HG03064 (cell line): Measurements from ENCODE around the gene U2AF2.

Source experiments
- ATAC-seq: cut with Tn5 transposase; IDR thresholded peaks from one replicate; pipeline ENCODE4 v1.9.1; 2021; ENCODE audit warnings: low read depth; ENCODE audit not compliant: unreplicated experiment

U2AF2 gene

DNA sequence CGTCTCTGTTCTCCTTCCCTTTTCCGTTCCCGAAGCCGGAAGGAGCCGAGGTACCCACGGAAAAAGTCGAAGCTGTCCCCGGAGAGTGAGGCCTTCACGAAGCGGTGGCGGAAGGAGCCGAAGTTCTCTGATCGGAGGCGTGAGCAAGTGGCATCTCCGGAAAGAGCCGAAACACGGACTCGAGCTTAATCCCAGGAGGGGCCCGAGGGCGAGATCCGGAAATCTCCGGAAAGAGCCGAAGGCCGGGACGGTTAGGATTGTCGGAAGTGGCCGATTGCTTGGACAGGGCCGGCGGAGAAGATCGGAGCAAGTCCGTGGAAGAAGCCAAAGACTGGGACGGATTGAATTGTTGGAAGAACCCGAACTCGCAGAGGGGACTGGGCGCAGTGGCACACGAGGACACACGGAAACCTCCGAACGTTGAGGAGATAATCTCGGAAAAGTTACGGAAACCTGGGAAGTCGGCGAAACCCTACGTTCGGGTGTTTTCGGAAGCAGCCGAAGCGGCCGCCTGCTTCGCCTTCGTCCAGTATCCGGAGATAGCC is 440 bp upstream of the U2AF2 start:
- ATAC-seq, result peak; percentile 54

DNA sequence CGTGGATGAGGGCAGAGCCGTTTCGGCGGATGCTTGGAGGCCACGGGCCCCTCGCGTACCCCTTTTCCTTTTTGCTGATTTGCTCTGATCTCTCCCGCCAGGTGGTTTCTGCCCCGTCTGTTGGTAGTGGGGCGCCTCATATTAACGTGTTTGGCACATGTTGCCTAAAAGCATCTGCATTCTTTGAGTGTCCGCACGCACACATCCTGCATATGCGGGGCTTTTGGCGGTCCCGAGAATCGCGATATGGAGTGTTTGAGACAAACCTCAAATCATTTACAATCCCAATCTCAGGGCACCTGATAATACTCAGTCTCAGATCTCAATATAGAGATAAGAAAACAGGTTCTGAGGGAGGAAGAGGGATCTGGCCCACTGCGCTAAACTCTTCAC is 809 bp downstream of the U2AF2 start:
- ATAC-seq, result no peak

DNA sequence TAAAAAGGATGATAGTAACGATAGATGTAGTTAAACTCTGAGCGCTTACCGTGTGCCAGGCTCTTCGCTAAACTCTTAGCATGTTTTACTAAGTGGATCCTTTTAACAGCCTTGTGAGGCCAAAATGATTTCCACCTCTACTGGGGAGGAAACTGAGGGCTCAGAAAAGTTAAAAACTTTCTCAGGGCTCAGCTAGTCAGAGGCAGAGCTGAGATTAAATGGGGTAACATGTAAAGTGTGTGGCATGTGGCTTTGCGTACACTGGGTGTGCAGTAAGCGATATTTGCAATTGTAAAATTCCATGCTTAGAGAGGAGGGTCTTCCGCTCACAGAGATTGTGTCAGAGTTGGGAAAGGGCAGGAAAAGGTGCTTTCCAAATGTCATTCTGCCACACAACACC is 1.7 kb downstream of the U2AF2 start:
- no peak for ATAC-seq

DNA sequence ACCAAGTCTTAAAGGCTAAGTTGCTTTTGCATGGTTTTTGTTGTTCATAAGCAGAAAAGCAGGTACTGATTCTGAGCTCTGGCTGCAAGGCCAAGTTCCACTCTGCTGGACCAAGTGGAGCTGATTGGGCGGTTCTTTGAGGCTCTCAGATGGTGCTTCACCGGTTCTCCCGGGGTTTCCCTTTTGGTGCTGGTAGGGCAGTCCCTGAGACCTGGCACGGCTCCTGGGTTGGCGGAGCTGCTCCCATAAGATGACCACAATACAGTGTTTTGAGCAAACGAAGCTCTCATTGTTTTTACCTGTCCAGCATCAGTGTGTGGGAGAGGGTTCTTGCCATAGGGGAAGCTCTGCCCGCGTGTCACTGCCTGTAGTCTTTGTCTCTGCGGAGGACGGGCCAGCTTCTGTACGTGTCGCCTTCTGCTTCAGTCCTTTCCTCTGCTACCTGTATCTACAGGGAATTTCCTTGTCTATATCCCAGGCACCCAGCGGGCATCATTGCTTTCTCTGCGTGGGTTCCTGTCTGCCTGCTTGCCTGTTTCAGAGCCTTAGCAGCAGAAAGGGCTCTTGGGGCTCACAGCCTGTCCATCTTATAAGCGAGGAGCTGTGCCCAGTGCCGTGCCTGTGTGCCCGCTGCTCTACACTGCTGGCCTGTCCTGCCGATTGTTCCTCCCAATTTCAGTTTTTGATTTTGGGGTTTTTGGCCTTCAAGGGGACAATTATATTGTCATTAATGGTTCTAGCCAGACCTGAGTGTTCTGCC is 2.3 kb downstream of the U2AF2 start:
- no peak for ATAC-seq

- ATAC-seq, result no peak
Measured at GRCh38 chr19:55658846-55659459, 4.1 kb downstream of the U2AF2 start.

DNA sequence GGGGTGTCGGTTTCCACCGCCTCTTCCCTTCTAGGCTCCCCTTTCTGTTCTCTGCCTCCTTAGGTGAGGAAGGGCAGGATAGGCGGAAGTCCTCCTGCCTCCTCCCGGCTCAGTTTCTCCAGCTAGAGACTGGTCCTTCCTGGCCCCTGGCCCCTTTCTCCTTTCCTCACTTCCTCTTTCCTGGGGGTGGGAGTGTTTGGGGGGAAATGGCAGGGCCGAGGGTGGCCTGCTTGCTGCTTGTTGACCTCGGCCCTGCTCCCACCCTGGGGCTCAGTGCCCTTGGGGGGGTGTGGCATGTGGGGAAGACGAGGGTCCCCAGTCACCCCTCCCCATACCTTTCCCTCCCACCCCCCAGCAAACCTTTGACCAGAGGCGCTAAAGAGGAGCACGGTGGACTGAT is 5.0 kb downstream of the U2AF2 start:
- no peak for ATAC-seq

DNA sequence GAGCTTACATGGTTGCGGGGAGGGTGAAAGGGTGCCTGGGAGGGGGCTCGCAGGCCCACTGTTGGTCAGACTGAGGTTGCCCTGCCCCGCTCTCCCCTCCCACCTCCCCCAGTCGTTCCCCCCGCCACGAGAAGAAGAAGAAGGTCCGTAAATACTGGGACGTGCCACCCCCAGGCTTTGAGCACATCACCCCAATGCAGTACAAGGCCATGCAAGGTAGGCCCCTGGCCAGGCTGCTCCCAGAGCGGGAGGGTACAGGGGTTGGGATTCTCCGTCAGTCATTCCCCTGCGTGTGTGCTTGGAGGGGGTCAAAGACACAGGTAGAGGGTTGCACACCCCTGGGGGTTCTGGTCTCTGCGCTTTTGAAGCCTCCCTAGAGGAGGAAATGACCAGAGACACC is 5.6 kb downstream of the U2AF2 start:
- ATAC-seq, result no peak

DNA sequence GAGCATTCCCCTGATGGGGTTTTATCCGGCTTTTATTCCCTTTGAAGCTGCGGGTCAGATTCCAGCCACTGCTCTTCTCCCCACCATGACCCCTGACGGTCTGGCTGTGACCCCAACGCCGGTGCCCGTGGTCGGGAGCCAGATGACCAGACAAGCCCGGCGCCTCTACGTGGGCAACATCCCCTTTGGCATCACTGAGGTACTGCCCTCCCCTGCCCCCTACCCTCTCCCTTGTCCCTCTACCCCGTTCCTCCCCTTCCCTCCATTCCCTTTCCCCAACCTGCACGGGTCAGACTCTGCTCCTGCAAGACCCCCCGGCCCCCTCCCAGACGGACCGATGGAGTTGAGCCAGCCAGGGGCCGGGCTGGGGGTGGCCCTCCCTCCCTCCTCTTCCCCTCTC is 6.2 kb downstream of the U2AF2 start:
- no peak for ATAC-seq

DNA sequence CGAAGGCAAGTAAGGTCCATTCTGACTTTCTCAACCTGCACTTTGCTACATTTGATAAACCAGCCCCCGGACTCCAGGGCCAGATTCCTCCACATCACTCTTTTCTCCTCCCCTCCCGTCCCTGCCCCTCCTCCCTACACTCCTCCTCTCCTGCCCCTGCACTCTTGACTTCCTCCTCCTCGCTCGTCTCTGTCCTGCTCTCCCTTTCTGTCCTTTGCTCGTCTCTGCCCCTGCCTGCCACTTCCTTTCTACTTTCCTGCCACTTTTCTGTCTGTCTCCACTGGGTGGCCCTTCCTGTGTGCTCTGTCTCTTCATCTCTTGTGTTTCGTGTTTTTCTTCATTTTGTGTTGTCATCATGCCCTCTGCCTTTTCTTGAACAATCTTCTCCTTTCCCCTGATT is 7.0 kb downstream of the U2AF2 start:
- ATAC-seq, result no peak

- ATAC-seq, result no peak
Measured at GRCh38 chr19:55663846-55664536, 9.2 kb downstream of the U2AF2 start.

GRCh38 chr19:55666343-55667005 is 11.6 kb downstream of the U2AF2 start:
- no peak for ATAC-seq

DNA sequence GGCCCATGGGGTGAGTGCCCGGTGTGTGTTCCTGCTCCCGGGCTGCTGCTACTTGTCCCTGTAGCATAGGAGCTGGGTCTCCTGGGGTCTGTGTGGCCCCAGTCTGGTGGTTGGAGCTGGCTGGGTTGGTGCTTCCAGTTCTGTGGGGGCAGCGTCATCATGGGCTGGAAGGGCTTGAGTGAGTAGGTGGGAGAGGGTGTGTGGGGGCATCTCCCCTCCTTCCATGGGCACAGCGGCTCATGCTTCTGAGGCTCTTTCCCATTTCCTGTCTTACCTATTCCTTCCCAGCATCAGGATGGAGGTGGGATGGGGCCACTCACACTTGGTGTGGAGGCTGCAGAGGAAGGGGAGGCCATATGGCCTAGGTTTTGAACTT is 12.2 kb downstream of the U2AF2 start:
- ATAC-seq, result no peak

DNA sequence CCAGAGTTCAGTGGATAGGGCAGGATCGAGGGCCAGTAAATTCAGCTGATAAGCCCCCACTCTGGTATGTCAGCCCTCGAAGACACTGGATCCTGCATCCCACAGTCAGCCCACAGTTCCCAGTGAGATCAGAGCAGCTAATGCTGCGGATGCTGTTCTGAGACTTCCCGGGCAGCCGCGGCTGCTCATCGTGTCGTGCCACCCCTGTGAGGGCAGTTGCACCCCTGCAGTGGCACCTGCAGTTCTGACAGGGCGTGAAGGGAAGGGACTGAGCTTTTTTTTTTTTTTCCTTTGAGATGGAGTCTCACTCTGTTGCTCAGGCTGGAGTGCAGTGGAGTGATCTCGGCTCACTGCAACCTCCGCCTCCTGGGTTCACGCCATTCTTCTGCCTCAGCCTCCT is 12.7 kb downstream of the U2AF2 start:
- no peak for ATAC-seq

GRCh38 chr19:55667958-55668357 is 13.1 kb downstream of the U2AF2 start:
- ATAC-seq, result no peak

GRCh38 chr19:55668603-55669348 is 13.9 kb downstream of the U2AF2 start:
- ATAC-seq, result no peak

DNA sequence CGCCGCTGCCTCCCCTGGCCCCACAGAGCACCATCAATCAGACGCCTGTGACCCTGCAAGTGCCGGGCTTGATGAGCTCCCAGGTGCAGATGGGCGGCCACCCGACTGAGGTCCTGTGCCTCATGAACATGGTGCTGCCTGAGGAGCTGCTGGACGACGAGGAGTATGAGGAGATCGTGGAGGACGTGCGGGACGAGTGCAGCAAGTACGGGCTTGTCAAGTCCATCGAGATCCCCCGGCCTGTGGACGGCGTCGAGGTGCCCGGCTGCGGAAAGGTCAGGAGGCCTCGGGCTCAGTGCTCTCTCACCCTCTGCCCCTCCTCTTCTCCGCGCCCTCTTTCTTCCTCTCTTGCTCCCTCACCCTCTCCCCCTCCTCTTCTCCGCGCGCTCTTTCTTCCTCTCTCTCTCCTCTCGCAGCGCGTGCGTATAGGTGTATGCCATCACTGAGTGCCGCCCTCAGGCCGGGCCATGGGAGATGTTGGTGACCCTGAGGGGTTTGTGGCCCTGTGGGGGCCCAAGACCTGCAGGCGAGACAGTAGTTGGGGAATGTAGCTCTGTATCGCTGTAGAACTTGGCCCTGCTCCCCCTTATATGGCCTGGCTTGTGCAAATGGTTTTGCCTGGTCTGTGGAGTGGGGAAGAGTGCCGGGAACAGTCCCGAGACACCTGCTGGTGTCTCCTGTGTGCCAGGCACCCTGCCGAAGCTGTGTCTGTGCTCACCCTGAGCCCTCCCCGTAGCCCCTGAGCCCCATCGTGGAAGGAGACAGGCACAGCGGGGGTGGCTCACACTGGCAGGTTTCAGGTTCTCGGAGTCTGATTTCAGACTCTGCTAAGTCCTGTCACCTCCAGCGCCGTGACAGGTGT is 14.8 kb downstream of the U2AF2 start:
- ATAC-seq, result no peak

GRCh38 chr19:55670280-55671053 is 15.6 kb downstream of the U2AF2 start:
- ATAC-seq, result no peak

- ATAC-seq, result no peak
Measured at GRCh38 chr19:55671054-55671378, 16.2 kb downstream of the U2AF2 start.

GRCh38 chr19:55672418-55672817 is 17.6 kb downstream of the U2AF2 start:
- no peak for ATAC-seq
